Measurements from ENCODE around the gene SMAD3. TPM values are rescaled to one million over a fixed set of nuclear protein-coding genes. Genes with fewer than 3 reads are reported as not detected.

Gene SMAD3
- polyA plus RNA-seq, 5 donors, result 40.4 to 54.0 (median 46.2) TPM

DNA sequence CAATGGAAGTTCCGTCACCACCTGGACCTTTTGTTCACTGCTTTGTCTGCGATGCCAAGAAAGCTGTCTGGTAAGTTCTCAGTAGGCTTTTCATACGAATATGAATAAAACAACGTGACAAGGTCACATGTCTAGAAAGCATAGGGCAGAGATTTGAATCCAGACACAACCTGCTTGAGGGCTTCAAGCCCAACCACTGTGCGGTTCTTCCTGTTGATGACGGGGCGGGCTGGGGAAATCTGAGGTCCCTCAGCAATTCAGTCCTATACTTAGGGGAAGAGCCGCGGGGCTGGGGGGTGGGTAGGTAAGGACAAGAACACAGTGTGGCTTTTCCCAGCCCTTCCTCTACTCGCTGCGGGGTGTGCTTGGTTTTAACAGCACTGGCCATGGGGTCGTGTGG, 32.4 kb upstream of the SMAD3 start:
- no peak for DNase-seq

DNA sequence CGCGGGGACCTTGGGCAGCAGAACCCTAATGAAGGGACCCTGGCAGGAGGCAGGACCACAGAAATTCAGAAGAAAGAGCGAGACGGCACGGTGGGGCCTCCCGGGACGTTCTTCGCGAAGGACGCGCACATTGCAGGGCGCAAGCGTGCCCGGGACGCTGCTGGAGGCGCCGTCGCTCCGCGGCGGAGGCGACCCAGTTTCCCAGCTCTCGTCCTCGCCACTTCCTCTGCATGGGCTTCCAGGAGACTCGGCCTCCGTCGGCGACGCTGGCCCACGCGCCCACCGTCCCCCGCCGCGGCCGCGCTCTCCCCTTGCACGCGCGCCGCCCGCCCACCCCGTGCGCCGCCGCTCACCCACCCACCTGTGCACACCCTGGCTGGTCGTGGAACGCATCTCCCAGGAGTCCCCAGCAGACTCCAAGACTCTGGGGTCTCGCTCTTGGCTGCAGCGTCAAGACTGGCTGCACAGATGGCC, 31.8 kb upstream of the SMAD3 start:
- DNase-seq, result no peak

DNA sequence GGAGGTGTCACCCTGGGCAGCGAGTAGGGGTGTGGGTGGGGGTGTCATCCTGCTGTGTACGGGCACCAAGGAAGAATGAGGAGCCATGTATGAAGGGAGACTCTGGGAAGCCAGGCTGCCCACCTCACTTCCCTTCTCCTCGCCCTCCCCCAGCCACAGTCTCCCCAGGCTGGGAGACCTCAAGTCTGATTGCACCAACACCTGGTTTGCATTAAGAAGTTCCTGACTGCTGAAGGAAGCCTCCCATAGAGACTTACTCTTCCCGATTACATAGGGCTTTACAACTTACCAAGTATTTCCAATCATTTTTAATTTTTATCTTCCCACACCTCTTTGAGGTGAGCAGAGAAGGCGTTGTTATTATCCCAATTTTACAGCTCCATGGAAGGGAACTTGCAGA, 29.5 kb upstream of the SMAD3 start:
- no peak for DNase-seq

DNA sequence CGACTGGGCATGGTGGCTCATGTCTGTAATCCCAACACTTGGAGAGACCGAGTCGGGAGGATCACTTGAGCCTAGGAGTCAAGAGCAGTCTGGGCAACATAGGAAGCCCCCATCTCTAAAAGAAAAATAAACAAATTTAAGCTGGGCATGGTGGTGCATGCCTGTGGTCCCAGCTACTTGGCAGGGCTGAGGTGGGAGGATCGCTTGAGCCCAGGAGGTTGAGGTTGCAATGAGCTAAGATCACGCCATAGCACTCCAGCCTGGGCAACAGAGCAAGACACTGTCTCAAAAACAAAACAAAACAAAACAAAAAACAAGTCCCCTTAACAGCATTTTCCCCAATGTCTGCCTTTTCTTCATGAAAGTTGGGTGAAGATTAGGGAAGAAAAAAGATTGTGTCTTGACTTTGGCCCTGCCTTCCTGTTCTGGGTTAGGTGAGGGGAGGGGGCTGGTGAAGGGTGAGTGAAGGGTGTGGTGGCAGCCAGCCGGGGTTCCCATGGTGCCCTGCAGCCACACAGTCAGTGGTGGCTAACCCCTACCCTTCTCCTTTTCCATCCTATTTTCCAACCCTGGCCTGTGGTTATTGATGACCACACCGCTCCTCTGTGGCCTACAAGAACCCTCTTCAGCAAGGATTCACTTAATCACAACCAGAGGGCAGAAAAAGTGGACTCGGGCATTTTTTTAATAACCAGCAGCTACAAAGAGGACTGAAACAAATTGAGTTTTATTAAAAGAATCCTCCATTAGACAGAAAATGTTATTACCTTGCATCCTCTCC, 28.4 kb upstream of the SMAD3 start:
- no peak for DNase-seq

DNA sequence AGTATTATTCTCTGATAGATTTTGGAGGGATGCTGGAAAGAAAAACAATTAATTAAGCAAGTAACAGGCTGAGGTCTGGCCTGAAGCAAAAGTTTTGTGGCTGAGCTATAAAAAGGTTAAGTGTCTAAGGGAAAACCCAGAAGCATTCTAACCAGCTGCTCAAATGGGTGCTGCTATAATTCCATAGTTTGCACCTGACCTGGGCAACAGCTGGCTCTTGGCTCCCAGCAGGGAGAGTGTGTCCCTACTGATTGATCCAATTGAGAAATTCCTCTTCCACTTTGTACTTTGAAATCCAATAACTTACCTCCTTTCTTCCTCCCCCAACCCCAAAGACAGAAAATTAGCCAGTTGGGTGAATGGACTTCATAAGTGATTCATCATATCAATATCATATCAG, 27.7 kb upstream of the SMAD3 start:
- no peak for DNase-seq

DNA sequence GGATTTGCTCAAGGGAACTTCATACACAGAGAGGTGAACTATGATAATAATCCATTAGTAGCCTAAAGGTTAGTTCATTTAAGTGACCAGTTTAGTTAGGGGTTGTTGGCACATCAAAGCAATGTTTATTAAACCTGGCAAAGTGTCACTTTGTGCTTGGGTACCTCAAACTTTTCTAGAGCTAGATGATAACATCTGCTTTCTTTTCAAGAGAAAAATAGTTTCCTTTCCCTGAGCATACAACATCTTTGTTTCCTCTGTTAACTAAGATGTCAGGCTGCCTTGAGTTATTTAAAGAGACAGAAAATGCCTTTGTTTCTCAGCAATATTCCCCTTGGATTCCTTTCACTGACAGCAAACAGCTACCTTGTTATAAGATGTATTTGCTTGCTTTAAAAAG, 26.7 kb upstream of the SMAD3 start:
- DNase-seq, result no peak

DNA sequence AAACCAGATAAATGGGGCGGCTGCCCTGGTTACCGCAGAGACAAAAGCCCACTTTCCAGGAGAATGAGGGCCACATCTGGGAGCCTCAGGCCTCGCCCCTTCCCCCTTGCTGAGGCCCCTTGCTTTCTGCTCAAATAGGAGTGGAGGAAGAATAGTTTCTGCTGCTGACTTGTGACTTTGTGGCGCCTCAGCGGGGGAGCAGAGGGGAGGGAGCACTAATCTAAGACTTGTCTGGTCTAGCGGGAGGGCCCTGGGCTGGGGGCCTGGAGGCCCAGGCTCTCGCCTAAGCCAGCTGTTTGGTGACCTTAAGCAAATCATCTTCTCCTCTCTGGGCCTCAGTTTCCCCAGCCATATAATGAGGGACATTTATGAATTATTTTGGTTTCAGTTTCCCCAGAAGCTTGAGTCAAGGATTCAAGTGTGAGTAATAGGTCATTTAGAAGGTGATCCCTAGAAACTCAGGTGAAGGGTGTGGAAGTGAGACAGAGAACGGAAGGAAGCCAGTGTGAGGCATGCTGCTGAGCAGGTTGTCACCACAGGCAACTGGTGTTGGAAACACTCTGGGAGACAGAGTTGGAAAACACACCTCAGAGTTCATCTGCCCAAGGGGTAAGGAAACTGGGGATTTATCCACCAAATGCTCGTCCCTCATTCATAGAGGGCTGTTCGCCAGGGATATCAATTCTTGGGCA, 25.9 kb upstream of the SMAD3 start:
- DNase-seq, result no peak

DNA sequence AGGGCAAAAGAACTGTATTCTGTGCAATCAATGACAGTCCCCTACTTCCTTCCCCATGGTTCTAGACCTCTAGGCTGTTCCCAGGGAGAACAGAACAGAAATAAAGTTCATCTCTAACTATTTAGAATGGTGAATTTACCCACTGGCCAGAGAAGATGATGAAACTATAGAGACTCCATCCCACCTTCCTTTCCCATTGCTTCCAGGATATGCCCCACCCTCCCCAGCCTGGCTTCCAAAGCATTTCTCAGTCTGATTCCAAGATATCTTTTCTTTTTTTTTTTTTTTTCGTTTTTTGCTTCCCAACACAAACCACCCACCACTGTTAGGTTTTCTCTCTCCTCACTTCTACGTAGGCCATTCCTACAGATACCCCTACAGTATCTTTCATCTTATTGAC, 25.1 kb upstream of the SMAD3 start:
- no peak for DNase-seq

DNA sequence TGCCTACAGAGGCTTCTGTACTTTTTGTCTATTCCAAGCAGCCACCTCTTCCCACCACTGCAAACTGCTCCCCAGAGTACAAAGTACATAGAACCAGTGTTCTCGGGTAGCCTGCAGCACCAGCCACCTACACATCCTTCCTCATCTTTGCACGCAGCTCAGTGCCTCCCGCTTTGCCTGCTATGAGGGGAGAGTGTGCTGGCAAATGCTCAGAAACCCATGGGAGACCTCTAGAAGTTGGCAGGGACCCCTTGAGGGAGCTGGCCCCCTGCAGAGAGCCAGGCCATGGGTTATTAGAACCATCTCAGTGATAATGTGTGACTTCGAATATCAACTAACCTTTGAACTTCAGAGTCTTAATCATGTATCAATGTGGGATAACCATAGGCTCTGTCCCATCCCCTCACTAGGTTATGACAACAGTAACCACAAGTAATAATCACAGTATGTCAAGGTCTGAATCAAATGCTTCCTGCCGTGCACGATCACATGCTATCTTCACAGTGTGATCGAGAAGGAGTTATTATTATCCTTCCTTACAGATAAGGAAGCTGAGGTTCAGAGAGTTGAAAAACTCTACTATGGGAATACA, 22.8 kb upstream of the SMAD3 start:
- no peak for DNase-seq

DNA sequence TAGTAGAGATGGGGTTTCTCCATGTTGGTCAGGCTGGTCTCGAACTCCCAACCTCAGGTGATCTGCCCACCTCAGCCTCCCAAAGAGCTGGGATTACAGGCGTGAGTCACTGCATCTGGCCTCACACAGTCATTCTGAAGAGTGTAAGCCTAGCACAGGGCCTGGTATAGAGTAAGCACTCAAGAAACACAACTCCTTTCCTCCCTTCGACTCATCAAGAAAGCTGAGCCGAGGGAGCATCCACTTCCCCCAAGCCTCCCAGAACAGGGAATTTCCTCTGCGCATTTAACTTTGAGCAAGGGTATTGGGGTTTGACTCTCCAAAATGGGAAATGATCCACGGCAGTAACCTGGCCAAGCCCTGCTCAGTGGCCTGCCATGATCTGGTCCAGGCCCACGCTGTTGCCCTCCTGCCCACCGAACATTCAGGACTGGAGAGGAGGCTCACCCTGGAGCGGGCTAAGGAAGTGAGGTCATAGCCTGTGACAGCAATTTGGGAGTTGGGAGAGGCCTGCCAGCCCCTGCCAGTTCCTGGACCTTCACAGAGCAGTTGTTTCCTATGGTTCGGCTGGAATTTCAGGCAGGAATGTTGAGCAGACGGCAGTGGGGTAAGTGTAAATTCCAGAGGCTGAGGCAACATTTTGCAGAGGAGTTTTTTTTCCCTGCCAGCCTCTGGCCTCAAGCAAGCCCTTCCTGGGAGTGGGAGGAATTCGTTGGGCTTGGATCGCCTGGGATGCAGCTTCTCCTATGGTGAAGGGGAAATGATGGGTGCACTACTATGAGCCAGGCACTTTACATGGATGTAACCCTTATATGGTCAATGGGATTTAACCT, 21.2 kb upstream of the SMAD3 start:
- DNase-seq, result no peak

DNA sequence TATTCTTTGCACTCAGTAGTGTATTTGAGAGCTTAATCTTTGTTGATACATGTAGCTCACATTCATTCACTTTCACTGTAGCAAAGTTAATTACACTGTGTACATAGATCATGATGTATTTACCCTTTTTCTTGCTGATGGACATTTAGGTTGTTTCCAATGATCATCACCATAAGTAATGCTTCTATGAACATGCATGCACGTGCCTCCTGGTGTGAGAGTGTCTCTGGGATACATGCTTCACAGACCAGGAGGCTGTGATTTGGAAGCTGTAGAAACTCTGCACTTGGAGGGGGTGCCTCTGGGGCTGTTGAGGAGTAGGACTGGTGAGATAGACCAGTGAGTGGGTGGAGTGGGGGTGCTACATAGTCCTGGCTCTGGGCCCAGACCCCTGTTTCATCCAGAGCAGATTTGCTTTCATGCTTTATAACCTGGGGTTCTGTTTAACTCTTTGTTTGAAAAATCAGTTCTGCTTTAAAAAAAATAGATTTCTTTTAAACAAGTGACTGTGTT, 18.2 kb upstream of the SMAD3 start:
- no peak for DNase-seq

DNA sequence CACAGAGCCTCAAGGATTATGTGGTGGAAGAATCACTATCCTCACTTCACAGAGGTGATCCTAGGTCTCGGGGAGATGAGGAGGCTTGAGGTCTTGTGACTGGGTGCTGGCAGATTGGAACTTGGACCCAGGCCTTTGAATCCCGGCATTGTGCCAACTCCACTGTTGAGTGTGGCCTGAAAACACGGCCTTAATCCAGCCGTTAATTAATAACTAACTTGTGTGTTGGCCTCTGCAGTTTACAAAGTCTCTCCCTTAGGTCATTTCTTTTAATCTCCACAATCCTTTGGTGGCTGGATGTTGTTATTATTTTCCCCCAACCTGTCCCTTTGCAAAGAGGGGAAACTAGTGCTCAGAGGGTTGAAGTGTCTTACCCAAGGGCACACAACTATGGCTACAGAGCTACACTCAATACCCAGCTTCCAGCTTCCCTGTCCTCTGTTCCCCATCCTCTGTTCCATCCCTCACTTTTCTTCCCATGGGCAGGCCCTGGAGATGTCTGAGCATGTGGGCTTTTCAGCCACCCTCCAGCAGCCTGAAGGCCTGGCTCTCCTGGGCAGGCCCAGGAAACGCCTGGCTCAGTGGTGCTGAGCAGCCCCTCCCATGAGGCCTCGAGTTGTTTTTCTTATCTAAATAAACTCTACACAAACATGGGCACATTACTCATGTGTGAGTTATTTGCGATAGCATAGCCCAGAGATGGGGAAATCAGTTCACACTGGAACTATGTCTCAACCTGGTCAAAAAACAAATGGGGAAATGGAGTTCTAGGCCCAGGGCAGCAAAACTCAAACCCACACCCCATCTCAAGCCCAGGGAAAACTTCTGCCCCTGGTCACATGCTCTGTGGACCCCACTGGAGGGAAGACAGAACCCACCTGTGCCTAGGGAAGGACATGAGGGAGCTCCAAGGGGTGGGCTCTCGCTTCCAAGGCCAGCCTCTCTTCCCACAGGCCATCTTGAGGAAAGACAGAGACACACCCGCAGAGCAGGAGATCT, 16.8 kb upstream of the SMAD3 start:
- no peak for DNase-seq

DNA sequence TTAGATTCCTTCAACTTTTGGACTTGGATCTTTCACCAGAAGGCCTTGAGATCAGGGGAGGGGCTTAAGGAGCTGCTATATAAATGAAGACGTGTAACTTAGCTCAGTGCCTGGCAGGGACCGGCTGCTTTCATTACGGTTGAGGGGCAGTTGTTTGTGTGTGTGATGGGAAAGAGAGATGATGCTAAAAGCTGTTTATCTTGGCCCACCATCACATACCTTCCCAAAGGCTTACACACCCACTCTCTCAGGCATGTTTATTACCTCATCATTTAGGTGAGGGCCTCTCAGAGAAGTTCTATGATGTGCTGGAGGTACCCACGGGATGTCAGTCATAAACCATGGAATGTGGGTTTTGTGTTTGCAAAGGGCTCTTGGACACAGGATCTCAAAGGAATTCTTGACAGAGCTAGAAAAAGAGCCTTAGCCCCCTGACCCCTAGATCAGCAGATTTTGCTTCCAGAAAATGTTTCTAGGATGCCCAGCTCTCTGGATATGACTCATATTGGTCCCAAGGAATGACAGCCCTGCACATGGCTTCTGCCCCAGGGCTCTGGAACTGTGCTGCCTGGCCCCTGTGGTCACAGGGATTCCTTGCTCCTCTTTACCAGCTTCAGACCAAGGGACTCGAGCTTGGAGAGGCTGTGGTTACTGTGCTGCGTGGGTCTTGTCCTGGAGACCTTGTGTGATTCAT, 15.9 kb upstream of the SMAD3 start:
- no peak for DNase-seq

DNA sequence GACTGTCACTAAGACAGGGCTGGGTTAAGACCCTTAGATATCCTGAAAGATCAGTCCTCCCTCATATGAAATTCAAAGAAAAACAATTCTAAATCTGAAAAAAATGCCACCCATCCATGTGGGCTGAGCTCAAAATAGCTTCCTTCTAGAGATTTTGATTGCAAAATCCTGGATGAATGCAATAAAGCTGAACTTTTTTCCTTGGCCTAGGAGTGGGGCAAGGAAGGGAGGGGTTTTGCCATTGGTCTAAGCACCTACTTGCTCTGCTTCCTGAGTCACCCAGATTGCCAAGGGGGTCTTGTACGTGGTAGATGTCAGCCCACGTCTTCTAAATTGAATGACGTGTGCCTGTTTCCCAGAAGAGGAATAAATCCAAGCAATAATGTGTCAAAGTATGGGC, 15.3 kb upstream of the SMAD3 start:
- no peak for DNase-seq

DNA sequence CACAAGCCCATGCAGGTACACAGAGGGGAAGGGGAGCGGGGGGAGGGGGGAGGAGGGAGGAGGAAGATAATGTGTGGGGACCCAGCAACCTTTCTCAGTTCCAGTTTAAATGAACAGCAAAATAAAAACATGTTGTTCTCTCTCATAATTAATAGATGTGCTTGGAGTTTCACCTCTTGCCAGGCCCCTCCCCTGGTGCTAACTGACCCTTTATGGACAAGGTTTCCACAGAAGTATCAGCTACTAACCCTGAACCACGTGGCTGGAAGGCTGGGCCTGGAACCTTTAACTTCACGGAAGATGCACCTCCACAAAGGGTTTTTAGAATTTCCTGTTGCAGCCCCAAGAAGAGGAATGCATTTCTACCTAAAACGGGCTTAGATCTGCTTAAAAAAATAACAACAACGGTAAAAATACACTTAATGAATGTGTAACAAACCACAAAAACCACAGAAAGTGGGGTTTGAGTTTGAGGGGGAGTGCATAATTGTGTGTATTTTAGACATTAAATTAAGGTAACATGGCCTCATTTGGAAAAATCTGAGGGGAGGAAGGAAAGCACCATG, 14.8 kb upstream of the SMAD3 start:
- DNase-seq, result no peak

DNA sequence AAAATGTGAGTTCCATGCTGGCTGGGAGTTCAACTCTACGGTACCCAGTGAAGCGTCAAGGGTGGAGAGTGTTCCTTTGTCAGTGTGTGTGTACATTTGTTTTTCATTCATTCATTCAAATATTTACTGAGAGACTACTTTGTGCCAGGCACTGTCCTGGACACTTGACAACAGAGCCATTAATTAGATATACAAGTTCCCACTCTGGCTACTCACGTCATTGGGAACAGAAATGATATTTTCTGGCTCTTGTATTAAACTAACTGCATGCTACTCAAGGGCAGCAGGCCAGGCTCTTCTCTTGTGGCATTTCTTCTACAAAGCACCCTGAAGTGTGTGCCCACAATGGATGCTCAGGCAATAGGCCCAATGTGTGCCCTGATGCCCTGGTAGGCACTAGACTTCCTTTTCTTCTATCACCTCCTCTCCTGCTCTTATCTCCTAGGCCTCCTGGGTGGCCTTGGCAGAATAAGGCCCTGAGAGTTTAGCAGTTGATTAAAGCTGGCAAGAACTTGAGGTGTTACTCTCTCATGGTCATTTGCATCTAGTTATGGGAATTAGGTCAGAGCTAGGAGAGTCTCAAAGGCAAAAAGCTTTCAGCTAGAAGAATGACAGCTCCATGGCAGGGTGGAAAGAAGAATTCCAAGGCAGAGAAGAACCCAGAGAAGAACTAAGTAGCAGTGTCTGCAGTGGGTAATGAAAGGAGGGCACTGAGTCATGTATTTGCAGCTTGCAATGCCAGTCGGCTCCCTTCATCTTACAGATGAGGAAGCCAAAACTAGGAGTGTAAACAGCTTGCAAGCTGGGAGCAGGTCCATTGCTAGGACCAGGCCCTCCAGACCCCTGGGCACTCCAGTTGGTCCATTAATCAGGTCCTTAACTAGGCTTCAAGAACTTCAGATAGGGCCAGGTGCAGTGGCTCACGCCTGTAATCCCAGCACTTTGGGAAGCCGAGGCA, 14.0 kb upstream of the SMAD3 start:
- DNase-seq, result no peak

DNA sequence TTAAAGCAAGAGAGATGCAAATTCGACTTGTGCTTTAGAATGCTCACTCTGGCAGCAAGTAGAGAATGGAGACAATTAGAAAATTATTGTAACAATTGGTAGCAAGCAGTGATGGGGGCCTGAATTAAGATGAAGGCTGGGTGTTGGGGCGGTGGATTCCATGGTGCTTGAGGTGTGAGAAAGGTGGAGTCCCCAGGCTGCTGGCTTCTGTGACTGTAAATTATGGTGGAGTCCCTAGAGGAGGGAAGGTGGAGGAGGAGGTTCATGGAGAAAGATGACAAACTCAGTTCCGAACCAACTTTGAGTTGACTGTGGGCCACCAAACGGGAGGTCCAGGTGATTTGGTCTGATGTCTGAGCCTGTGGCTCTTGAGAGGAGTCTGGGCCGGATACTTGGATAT, 10.7 kb upstream of the SMAD3 start:
- DNase-seq, result no peak

DNA sequence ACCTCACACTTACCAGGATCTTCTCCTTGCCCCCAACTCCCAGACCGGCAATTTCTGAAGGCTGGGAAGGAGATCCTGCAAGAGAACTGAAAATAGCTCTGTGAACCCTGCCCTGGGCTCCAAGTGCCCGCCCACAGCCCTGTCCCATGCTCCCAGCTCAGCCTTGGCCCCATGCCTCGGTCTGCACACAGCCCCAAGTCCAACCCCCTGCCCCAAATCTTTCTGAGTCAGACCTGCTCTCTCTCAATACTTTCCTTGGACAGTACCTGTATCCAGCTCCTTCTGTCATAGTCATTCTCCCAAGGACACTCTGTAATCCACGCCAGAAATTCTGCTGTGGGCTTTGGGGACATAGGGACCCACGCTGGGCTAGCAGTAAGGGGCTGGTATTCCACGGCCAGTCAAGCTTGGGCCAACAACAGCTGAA, 6.3 kb upstream of the SMAD3 start:
- no peak for DNase-seq
